T-helper 17 cell (primary cell): ENCODE results near the gene SLC10A7. TPM values are rescaled to one million over a fixed set of nuclear protein-coding genes. Genes with fewer than 3 reads are reported as not detected.

Source experiments
- ATAC-seq: fragments of 150-1000 bp; cut with Tn5 transposase; 2 replicates; pipeline ENCODE4 v1.10.0; 2021; ENCODE audit warnings: mild to moderate bottlenecking, moderate library complexity
- DNase-seq, 3 donors: peaks; one replicate each; pipeline versions ENCODE4 v3.0.0 to v3.0.0-alpha.2; 2020 to 2021
- H3K9me3 ChIP-seq: one replicate; pipeline ENCODE4 v1.7.0; 2013; ENCODE audit warnings: low read length, mild to moderate bottlenecking; ENCODE audit not compliant: control insufficient read depth, poor library complexity, severe bottlenecking
- H3K27ac Mint-ChIP-seq: one replicate; pipeline ENCODE4 v1.8.0; 2022; ENCODE audit warnings: mild to moderate bottlenecking, moderate library complexity, mixed read lengths
- H3K27me3 Mint-ChIP-seq: one replicate; pipeline ENCODE4 v1.8.0; 2022; ENCODE audit warnings: mixed read lengths
- H3K36me3 Mint-ChIP-seq: one replicate; pipeline ENCODE4 v1.8.0; 2022; ENCODE audit warnings: low read depth, mixed read lengths
- H3K4me1 Mint-ChIP-seq: one replicate; pipeline ENCODE4 v1.8.0; 2022; ENCODE audit warnings: mild to moderate bottlenecking, mixed read lengths
- H3K4me3 Mint-ChIP-seq: one replicate; pipeline ENCODE4 v1.8.0; 2022; ENCODE audit warnings: mild to moderate bottlenecking, moderate library complexity, mixed read lengths
- total RNA-seq, 4 donors: library from RNA in 2 of 4; stranded (reverse) in 2 of 4; gene quantifications; one replicate each; pipeline ENCODE4 v1.2.3 and lab custom pipeline; 2022 to 2026

SLC10A7 gene
- total RNA-seq, 2 donors from 2014 or later = 19.8 to 22.3 TPM

DNA sequence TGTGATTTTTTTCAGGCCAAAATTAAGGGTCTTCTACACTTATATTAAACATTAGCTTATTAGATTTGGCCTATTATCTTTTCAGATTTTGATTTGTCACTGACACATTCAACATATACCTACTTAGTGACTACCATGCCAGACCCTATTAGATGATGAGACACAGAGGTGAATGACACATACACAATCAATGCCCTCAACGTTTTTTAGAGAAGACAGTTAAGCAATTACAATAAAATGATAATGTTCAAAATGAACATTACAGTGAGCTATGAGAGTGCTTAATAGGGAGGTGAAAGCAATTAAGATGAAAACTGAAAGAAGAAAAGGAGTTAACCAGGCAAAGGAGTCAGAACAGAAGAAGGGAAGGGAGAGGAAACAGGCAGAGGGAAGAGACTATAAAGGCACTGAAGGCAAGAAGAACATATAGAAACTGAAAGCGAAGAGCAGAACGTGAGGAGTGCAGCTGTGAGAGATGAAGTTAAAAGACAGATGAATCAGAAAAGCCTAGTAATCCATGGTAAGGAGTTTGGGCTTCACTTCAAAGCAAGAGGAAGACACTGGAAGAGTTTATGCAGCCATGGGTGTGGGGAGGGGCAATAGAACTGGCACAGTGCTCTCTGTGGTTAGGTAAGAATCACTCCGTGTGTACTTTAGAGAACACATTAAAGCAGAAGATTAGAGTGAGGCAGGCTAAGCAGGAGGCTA lies 188.4 kb downstream of the SLC10A7 start:
- Mint-ChIP-seq H3K27ac (no peak overlapping the region), H3K4me3 (no peak overlapping the region), H3K36me3 (no peaks in the 10 kb centered on the region), H3K27me3 (no peaks in the 10 kb centered on the region), H3K4me1 (peaks cover 12% of the 10 kb centered on the region)
- no peak for ATAC-seq
- H3K9me3 ChIP-seq = no peaks in the 10 kb centered on the region
- DNase-seq = no peak

DNA sequence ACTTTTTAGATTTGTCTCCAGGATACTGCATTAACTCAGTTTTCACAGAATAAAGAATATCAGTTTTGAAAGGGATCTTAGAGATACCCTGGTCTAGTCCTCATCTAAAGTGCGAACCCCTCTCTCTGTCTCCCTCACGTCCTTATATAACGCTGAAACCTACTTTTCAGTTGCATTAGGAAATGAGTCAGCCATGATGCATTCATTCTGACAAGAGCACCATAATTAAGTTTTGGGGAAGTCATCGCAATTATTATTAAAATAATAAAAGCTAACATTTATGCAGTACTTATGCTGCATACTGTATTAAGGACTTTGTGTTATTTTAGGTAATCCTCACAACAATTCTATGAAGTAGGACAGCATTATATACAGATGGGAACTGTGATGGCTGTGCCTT lies 191.3 kb downstream of the SLC10A7 start:
- Mint-ChIP-seq H3K4me1 (peaks cover 3% of the 10 kb centered on the region), H3K27ac (no peak overlapping the region), H3K4me3 (no peak overlapping the region), H3K27me3 (no peaks in the 10 kb centered on the region), H3K36me3 (no peaks in the 10 kb centered on the region)
- no peaks in the 10 kb centered on the region for H3K9me3 ChIP-seq
- DNase-seq (no peak), ATAC-seq (no peak)

- Mint-ChIP-seq H3K27ac (no peak overlapping the region), H3K4me1 (peaks cover 2% of the 10 kb centered on the region), H3K36me3 (peaks cover 4% of the 10 kb centered on the region), H3K4me3 (no peak overlapping the region), H3K27me3 (no peaks in the 10 kb centered on the region)
- DNase-seq (no peak), ATAC-seq (no peak)
- no peaks in the 10 kb centered on the region for H3K9me3 ChIP-seq
Observed at GRCh38 chr4:146329050-146329716, 192.6 kb downstream of the SLC10A7 start.

- no peaks in the 10 kb centered on the region for H3K9me3 ChIP-seq
- DNase-seq (no peak), ATAC-seq (no peak)
- no peak overlapping the region for H3K27ac Mint-ChIP-seq
- H3K4me3 Mint-ChIP-seq = no peak overlapping the region
- no peaks in the 10 kb centered on the region for H3K27me3 Mint-ChIP-seq
- H3K4me1 Mint-ChIP-seq = peaks cover 2% of the 10 kb centered on the region
- H3K36me3 Mint-ChIP-seq = peaks cover 7% of the 10 kb centered on the region
Observed at GRCh38 chr4:146327859-146328650, 193.7 kb downstream of the SLC10A7 start.

DNA sequence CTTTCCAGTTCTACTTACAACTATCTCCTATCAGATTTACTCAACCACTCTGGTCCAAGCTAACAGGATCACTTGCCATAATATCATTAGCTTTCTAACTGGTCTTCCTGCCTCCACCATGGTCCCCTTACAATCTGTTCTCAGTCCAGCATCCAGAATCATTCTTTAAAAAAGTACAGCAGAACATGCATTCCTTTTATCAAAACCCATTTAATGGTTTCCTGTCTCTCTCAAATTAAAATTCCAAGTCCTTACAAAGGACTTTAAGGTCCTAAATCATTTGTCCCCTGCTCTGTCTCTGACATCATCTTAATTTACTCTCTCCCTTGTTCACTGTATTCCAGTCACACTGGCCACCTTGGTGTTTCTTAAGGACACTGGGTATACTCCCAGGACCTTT lies 202.8 kb downstream of the SLC10A7 start:
- no peak overlapping the region for H3K27ac Mint-ChIP-seq
- no peaks in the 10 kb centered on the region for H3K27me3 Mint-ChIP-seq
- DNase-seq = no peak
- H3K4me1 Mint-ChIP-seq = no peaks in the 10 kb centered on the region
- H3K4me3 Mint-ChIP-seq = no peak overlapping the region
- H3K36me3 Mint-ChIP-seq = peaks cover 3% of the 10 kb centered on the region
- ATAC-seq = no peak
- H3K9me3 ChIP-seq = no peaks in the 10 kb centered on the region

DNA sequence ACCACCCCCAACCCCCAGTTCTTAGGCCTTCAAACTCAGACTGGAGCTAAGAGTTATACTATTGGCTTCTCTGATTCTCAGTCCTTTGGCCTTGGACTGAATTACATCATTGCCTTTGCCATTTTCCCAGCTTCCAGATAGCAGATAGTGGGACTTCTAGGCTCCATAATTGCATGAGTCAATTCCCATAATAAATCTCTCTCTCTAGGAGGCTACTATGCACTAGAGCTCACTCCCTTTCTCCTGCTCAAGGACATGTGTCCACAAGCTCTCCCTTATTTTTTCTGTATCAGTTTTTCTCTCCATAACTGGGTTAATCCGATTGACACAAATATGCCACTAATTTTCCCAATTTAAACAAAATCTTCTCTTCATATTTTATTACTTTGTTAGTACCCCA lies 204.0 kb downstream of the SLC10A7 start:
- H3K36me3 Mint-ChIP-seq = no peaks in the 10 kb centered on the region
- no peaks in the 10 kb centered on the region for H3K27me3 Mint-ChIP-seq
- H3K4me1 Mint-ChIP-seq = no peaks in the 10 kb centered on the region
- no peaks in the 10 kb centered on the region for H3K9me3 ChIP-seq
- no peak overlapping the region for H3K27ac Mint-ChIP-seq
- ATAC-seq (no peak), DNase-seq (no peak)
- H3K4me3 Mint-ChIP-seq = no peak overlapping the region

DNA sequence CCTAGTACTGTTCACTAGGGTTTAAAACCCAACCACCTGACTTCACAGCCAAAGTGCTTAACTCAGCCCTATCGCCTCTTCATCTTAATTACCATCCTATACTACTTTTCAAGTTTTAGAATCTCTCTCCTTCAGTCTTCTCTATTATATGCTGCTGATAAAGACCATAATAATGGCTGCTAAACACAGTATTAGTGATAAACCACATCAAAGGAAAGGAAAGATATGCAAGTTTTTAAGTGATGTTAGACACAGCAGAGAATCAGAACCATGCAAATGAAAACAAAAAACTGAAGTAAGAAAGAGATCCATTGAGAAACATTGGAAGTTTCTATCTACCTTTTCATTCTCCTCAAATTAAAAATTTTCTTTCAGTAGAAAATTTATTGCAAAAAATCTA lies 206.6 kb downstream of the SLC10A7 start:
- peaks cover 4% of the 10 kb centered on the region for H3K4me1 Mint-ChIP-seq

DNA sequence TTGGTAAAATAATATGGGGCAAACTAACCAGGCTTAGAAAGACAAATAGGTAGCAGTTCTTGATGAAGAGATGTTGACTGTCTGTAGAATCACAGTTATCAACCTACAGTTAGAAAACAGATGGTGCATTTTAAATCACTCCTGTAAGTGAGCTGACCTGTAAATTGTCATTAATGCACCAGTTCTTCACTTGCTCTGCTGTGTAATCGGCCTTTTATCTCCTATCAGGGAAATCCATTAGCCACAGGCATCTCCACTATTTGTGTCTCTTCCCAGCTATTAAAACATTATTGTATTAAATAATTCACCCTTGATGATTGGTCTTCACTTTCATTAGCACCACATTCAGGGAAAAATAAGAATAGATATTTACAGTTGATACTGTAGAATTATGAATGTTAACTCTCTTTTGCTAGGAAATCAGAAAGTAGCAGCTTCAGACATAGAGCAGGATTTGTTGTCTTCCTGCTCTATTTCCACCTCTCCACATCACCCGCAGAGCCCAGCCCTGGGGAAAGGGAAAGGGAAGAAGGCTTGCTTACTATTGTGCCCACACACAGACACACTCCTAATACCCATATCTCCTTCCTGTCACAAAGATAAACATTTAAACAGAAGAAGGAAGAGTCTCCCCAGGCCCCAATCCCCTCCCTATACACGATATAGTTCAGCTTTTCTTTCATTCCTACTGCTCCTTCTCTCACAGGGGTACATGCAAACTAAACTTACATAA lies 210.3 kb downstream of the SLC10A7 start:
- H3K9me3 ChIP-seq = no peaks in the 10 kb centered on the region
- Mint-ChIP-seq H3K27me3 (no peaks in the 10 kb centered on the region), H3K27ac (no peak overlapping the region)

More for the DNA sequence above, 206.6 kb downstream of the SLC10A7 start:
- no peaks in the 10 kb centered on the region for H3K36me3 Mint-ChIP-seq
- H3K27me3 Mint-ChIP-seq = no peaks in the 10 kb centered on the region
- ATAC-seq (no peak), DNase-seq (no peak)
- H3K27ac Mint-ChIP-seq = no peak overlapping the region
- H3K4me3 Mint-ChIP-seq = no peak overlapping the region
- no peaks in the 10 kb centered on the region for H3K9me3 ChIP-seq

DNA sequence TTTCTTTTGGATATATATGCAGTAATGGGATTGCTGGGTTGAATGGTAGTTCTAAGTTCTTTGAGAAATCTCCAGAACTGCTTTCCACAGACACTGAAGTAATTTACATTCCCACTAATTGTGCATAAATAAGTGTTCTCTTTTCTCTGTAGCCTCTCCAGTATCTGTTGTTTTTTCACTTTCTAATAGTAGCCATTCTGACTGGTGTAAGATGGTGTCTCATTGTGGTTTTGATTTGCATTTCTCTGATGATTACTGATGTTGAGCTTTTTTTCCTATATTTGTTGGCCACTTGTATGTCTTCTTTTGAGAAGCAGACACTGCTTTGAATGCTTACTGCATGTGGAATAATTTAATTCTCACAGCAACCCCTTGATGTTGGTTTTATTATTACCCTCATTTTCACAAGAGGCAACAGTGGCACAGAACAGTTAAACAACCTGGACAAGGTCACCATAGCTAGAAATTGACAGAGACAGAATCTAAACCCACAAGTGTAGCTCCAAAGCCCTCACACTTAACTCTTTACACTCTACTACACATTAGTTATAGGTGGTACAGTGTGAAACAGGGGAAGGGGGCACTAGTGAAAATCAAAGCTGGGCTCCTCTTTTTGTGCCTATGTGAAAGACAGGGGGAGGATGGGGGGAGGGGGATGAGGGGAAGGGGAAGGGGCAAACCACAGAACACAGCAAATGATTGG lies 211.3 kb downstream of the SLC10A7 start:
- no peak for ATAC-seq
- Mint-ChIP-seq H3K4me3 (no peak overlapping the region), H3K27ac (no peak overlapping the region), H3K4me1 (peaks cover 4% of the 10 kb centered on the region), H3K27me3 (no peaks in the 10 kb centered on the region), H3K36me3 (peaks cover 2% of the 10 kb centered on the region)
- H3K9me3 ChIP-seq = no peaks in the 10 kb centered on the region
- DNase-seq = no peak

More for the DNA sequence above, 210.3 kb downstream of the SLC10A7 start:
- H3K4me1 Mint-ChIP-seq = peaks cover 4% of the 10 kb centered on the region
- DNase-seq (no peak), ATAC-seq (no peak)
- no peak overlapping the region for H3K4me3 Mint-ChIP-seq
- peaks cover 2% of the 10 kb centered on the region for H3K36me3 Mint-ChIP-seq

DNA sequence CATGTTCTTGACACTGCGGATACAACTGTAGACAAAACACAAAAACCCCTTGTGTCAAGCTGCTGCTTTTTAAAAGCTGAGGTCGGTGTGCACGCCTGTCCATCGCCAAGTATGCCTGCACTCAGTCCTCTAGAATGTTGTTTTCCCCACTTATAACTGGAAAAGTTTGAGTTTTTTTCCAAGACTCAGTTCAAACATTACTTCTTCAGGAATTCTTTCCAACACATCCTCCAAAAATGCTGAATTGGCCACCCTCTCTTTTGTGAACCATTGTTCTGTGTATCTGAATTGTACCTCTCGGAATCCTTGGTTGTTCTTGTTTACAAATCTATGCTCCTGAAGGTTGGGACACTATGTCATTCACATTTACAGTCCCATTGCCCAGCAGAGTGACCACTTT lies 212.8 kb downstream of the SLC10A7 start:
- Mint-ChIP-seq H3K27me3 (no peaks in the 10 kb centered on the region), H3K27ac (no peak overlapping the region), H3K4me1 (peaks cover 4% of the 10 kb centered on the region), H3K4me3 (no peak overlapping the region), H3K36me3 (peaks cover 2% of the 10 kb centered on the region)
- ATAC-seq = no peak
- H3K9me3 ChIP-seq = no peaks in the 10 kb centered on the region
- no peak for DNase-seq

- Mint-ChIP-seq H3K36me3 (peaks cover 7% of the 10 kb centered on the region), H3K27ac (no peak overlapping the region)
- DNase-seq = no peak
Observed at GRCh38 chr4:146302822-146303221, 218.9 kb downstream of the SLC10A7 start.

DNA sequence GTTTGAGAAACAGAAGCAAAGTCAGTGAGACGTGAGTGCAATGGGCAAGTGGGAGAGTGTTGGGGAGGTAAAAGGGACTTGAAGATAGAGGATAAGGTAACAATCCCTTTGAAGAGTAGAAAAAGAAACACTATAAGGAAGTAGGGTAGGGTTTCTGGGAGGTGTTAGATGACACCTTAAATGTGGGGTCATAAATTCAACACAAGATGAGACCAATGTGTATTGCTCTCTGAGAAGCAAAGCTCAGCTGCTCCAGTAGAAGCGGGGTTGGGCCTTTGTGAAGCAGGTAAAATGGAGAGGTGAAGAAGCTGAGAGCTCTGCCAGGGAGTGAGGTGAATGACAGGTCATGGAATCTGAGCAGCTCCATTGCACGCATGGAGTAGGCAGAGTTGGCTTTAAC lies 222.1 kb downstream of the SLC10A7 start:
- H3K27me3 Mint-ChIP-seq = no peaks in the 10 kb centered on the region
- ATAC-seq (no peak), DNase-seq (no peak)
- no peak overlapping the region for H3K4me3 Mint-ChIP-seq
- H3K9me3 ChIP-seq = no peaks in the 10 kb centered on the region
- no peak overlapping the region for H3K27ac Mint-ChIP-seq
- H3K4me1 Mint-ChIP-seq = no peaks in the 10 kb centered on the region
- H3K36me3 Mint-ChIP-seq = peaks cover 5% of the 10 kb centered on the region

More at GRCh38 chr4:146302822-146303221, 218.9 kb downstream of the SLC10A7 start:
- Mint-ChIP-seq H3K27me3 (no peaks in the 10 kb centered on the region), H3K4me1 (no peaks in the 10 kb centered on the region), H3K4me3 (no peak overlapping the region)
- no peak for ATAC-seq
- no peaks in the 10 kb centered on the region for H3K9me3 ChIP-seq
